H1 (cell line): Measurements from ENCODE around the gene SSNA1. TPM values are rescaled to one million over a fixed set of nuclear protein-coding genes. Genes with fewer than 3 reads are reported as not detected.

Source experiments
- CTCF ChIA-PET: fragments of 300-600 bp; sonication (Branson Sonifier 250); formaldehyde crosslinking; loops from one replicate; lab custom pipeline; 2021; ENCODE audit not compliant: partially characterized antibody; lab: Charles Lee
- POLR2A ChIA-PET: fragments of 300-600 bp; sonication (Branson Sonifier 250); formaldehyde crosslinking; loops from one replicate; lab custom pipeline; 2021; ENCODE audit warnings: inconsistent platforms; ENCODE audit not compliant: partially characterized antibody; lab: Charles Lee
- DNase-seq, 2 experiments: peaks; one replicate each; pipeline versions ENCODE4 v3.0.0 to v3.0.0-alpha.2; 2010 to 2022; ENCODE audit warnings: low spot score in 2 of 2, low read depth in 1 of 2, mixed read lengths in 1 of 2
- FAIRE-seq: peaks from 2 replicates; lab custom pipeline; 2011; peaks lifted over from hg19 to GRCh38; lab: Jason Lieb, UNC
- H2AFZ ChIP-seq: 2 replicates; pipeline ENCODE4 v1.8.1; 2012; ENCODE audit warnings: low read length, inconsistent platforms
- H2AK5ac ChIP-seq: 2 replicates; pipeline ENCODE4 v1.6.1; 2013; ENCODE audit warnings: low read depth, low read length
- H2BK120ac ChIP-seq: replicated peaks from 2 replicates; pipeline ENCODE3; 2013; ENCODE audit warnings: low read depth, low read length, inconsistent platforms
- H2BK12ac ChIP-seq: 2 replicates; pipeline ENCODE4 v1.6.1; 2013; ENCODE audit warnings: low read depth, low read length
- H2BK15ac ChIP-seq: 2 replicates; pipeline ENCODE4 v1.6.1; 2013; ENCODE audit warnings: low read length
- H2BK20ac ChIP-seq: 2 replicates; pipeline ENCODE4 v1.6.1; 2013; ENCODE audit warnings: low read length
- H2BK5ac ChIP-seq: 2 replicates; pipeline ENCODE4 v1.6.1; 2013; ENCODE audit warnings: low read depth, low read length
- H3K14ac ChIP-seq: 2 replicates; pipeline ENCODE4 v1.6.1; 2013; ENCODE audit warnings: inconsistent platforms; ENCODE audit not compliant: insufficient read length
- H3K18ac ChIP-seq: 2 replicates; pipeline ENCODE4 v1.6.1; 2013; ENCODE audit warnings: low read length; ENCODE audit errors: extremely low read depth
- H3K23ac ChIP-seq: 2 replicates; pipeline ENCODE4 v1.6.1; 2013; ENCODE audit warnings: inconsistent platforms; ENCODE audit not compliant: insufficient read length
- H3K23me2 ChIP-seq: 2 replicates; pipeline ENCODE4 v1.6.1; 2013; ENCODE audit warnings: low read depth, low read length
- H3K27ac ChIP-seq: 2 replicates; pipeline ENCODE4 v1.6.1; 2011; ENCODE audit warnings: low read depth, low read length, inconsistent platforms
- H3K27me3 ChIP-seq, 4 experiments: replicated peaks in 1 of 4; 1 replicate in 1 of 4; 2 replicates in 3 of 4; pipeline versions ENCODE4 v1.6.1 to v1.8.1; 2011 to 2013; ENCODE audit warnings: low read length in 3 of 4, mild to moderate bottlenecking in 3 of 4, inconsistent platforms in 2 of 4, mixed read lengths in 2 of 4, moderate library complexity in 1 of 4; ENCODE audit not compliant: control insufficient read depth in 3 of 4, insufficient read depth in 3 of 4; ENCODE audit errors: extremely low read depth in 1 of 4
- H3K36me3 ChIP-seq, 4 experiments: 2 replicates each; pipeline versions ENCODE4 v1.6.1 to v1.8.1; 2011 to 2013; ENCODE audit warnings: mild to moderate bottlenecking in 4 of 4, low read length in 3 of 4, moderate library complexity in 2 of 4, control low read depth in 1 of 4, inconsistent platforms in 1 of 4; ENCODE audit not compliant: insufficient read depth in 4 of 4, control insufficient read depth in 2 of 4
- H3K4ac ChIP-seq: replicated peaks from 2 replicates; pipeline ENCODE3; 2013; ENCODE audit warnings: low read length, low read depth, mixed read lengths, inconsistent platforms; ENCODE audit not compliant: insufficient read length
- H3K4me1 ChIP-seq, 4 experiments: replicated peaks in 1 of 4; 1 replicate in 1 of 4; 2 replicates in 3 of 4; pipeline versions ENCODE4 v1.6.1 to v1.8.1; 2011 to 2013; ENCODE audit warnings: low read length in 3 of 4, inconsistent platforms in 2 of 4, mixed read lengths in 1 of 4; ENCODE audit not compliant: insufficient read depth in 4 of 4, control insufficient read depth in 3 of 4
- H3K4me2 ChIP-seq, 2 experiments: 2 replicates each; pipeline versions ENCODE4 v1.6.1 to v1.8.1; 2011 to 2013; ENCODE audit warnings: low read depth in 2 of 2, low read length in 2 of 2, control low read depth in 1 of 2, inconsistent platforms in 1 of 2, mild to moderate bottlenecking in 1 of 2; ENCODE audit not compliant: insufficient read depth in 1 of 2
- H3K4me3 ChIP-seq, 4 experiments: fragments of 200-600, 300-600 bp in 1 of 4; sonication (generic), shearing (Covaris generic), sonication (Bioruptor Twin) in 1 of 4; 2 replicates each; pipeline versions ENCODE4 v1.5.1 to v1.8.1; 2011 to 2016; ENCODE audit warnings: low read length in 4 of 4, low read depth in 3 of 4, control low read depth in 2 of 4, inconsistent platforms in 2 of 4, mild to moderate bottlenecking in 2 of 4, mixed read lengths in 1 of 4, moderate library complexity in 1 of 4; ENCODE audit not compliant: insufficient read depth in 2 of 4; ENCODE audit errors: extremely low read depth in 1 of 4
- H3K56ac ChIP-seq: replicated peaks from 2 replicates; pipeline ENCODE3; 2013; ENCODE audit warnings: low read depth, mild to moderate bottlenecking, mixed read lengths, low read length, inconsistent platforms; ENCODE audit not compliant: insufficient read length
- H3K79me1 ChIP-seq: 2 replicates; pipeline ENCODE4 v1.6.1; 2013; ENCODE audit warnings: low read depth, low read length, control low read depth
- H3K79me2 ChIP-seq, 2 experiments: 2 replicates each; pipeline versions ENCODE4 v1.6.1 to v1.8.1; 2012 to 2013; ENCODE audit warnings: low read length in 2 of 2, mild to moderate bottlenecking in 2 of 2, inconsistent platforms in 1 of 2; ENCODE audit not compliant: insufficient read depth in 2 of 2, control insufficient read depth in 1 of 2
- H3K9ac ChIP-seq, 4 experiments: replicated peaks in 1 of 4; 1 replicate in 1 of 4; 2 replicates in 3 of 4; pipeline versions ENCODE4 v1.6.1 to v1.8.1; 2011 to 2013; ENCODE audit warnings: low read depth in 3 of 4, low read length in 3 of 4, control low read depth in 2 of 4, mild to moderate bottlenecking in 2 of 4, moderate library complexity in 2 of 4, inconsistent platforms in 1 of 4; ENCODE audit errors: extremely low read depth in 1 of 4
- H3K9me3 ChIP-seq, 2 experiments: 2 replicates each; pipeline versions ENCODE4 v1.6.1 to v1.8.1; 2012 to 2013; ENCODE audit warnings: mild to moderate bottlenecking in 2 of 2, moderate library complexity in 2 of 2, control low read depth in 1 of 2, inconsistent platforms in 1 of 2, low read depth in 1 of 2, low read length in 1 of 2, mixed read lengths in 1 of 2; ENCODE audit not compliant: insufficient read depth in 2 of 2
- H4K20me1 ChIP-seq, 2 experiments: replicated peaks in 1 of 2; 2 replicates each; pipeline versions ENCODE3 to v1.8.1; 2011 to 2013; ENCODE audit warnings: inconsistent platforms in 2 of 2, low read length in 2 of 2, mild to moderate bottlenecking in 1 of 2; ENCODE audit not compliant: insufficient read depth in 2 of 2, control insufficient read depth in 1 of 2
- H4K5ac ChIP-seq: 2 replicates; pipeline ENCODE4 v1.6.1; 2013; ENCODE audit warnings: low read length, low read depth, mixed read lengths, inconsistent platforms; ENCODE audit not compliant: insufficient read length
- H4K8ac ChIP-seq: 2 replicates; pipeline ENCODE4 v1.8.0; 2013; ENCODE audit warnings: mild to moderate bottlenecking, moderate library complexity, low read length, inconsistent platforms; ENCODE audit not compliant: insufficient read depth; ENCODE audit errors: extremely low read depth
- H4K91ac ChIP-seq: replicated peaks from 2 replicates; pipeline ENCODE3; 2013; ENCODE audit warnings: low read length, mixed read lengths, inconsistent platforms; ENCODE audit not compliant: insufficient read length
- EZH2 ChIP-seq: fragments of 200-600 bp; sonication (generic); IDR thresholded peaks from 2 replicates; pipeline ENCODE4 v1.7.1; 2012; ENCODE audit warnings: low read depth, mild to moderate bottlenecking, moderate library complexity, low read length, inconsistent platforms; ENCODE audit not compliant: severe bottlenecking
- FOSL1 ChIP-seq: IDR thresholded peaks from 2 replicates; pipeline ENCODE4 v1.6.1; 2011; ENCODE audit warnings: mild to moderate bottlenecking, low read depth, low read length, moderate library complexity; ENCODE audit not compliant: insufficient read depth
- JUN ChIP-seq: IDR thresholded peaks from 2 replicates; pipeline ENCODE4 v1.6.1; 2011; ENCODE audit warnings: low read depth, mild to moderate bottlenecking, improper control_type of control experiment, low read length
- NRF1 ChIP-seq: IDR thresholded peaks from 2 replicates; pipeline ENCODE4 v1.6.1; 2011; ENCODE audit warnings: mild to moderate bottlenecking, low read depth, low read length, improper control_type of control experiment
- RBBP5 ChIP-seq: IDR thresholded peaks from 2 replicates; pipeline ENCODE4 v1.7.1; 2012; ENCODE audit warnings: low read depth, mild to moderate bottlenecking, inconsistent platforms, low read length, moderate library complexity, borderline replicate concordance
- RNF2 ChIP-seq: fragments of 200-900, 300-1000 bp; sonication (generic); IDR thresholded peaks from 2 replicates; pipeline ENCODE4 v1.7.1; 2016; ENCODE audit warnings: borderline replicate concordance, low read depth, mild to moderate bottlenecking, antibody characterized with exemption, low read length; ENCODE audit not compliant: poor library complexity, severe bottlenecking; ENCODE audit errors: missing control alignments
- SAP30 ChIP-seq: fragments of 300-600 bp; sonication (generic); IDR thresholded peaks from 2 replicates; pipeline ENCODE4 v1.7.1; 2012; ENCODE audit warnings: low read length, moderate library complexity, mild to moderate bottlenecking, inconsistent platforms; ENCODE audit not compliant: insufficient read depth, insufficient replicate concordance
- TAF7 ChIP-seq: optimal IDR thresholded peaks from 2 replicates; pipeline ENCODE3; 2011; ENCODE audit warnings: low read depth, mild to moderate bottlenecking, inconsistent platforms, low read length, moderate library complexity, borderline replicate concordance
- YY1 ChIP-seq: IDR thresholded peaks from 2 replicates; pipeline ENCODE4 v1.6.1; 2011; ENCODE audit warnings: low read depth, mild to moderate bottlenecking, low read length
- WGBS, 2 experiments: shearing (Covaris generic) in 1 of 2; methylation state at CpG; one replicate each; pipeline versions ENCODE4 v1.1.6 to v1.1.7; 2013 to 2015; ENCODE audit warnings: low lambda C conversion rate in 2 of 2, mixed read lengths in 2 of 2, inconsistent platforms in 1 of 2, low coverage in 1 of 2, missing lambda C conversion rate in 1 of 2; ENCODE audit not compliant: insufficient replicate concordance in 2 of 2, insufficient coverage in 1 of 2, insufficient read length in 1 of 2; ENCODE audit errors: extremely low coverage in 1 of 2, missing lambda C conversion rate in 1 of 2; 5-methylcytosine and 5-hydroxymethylcytosine counted together
- polyA plus RNA-seq, 7 experiments: library from polyadenylated mRNA; depleted of rRNA in 3 of 7; stranded (reverse) in 5 of 7; unstranded in 2 of 7; fragments of >200 nt in 5 of 7; fragments of 200-250 nt in 2 of 7; gene quantifications; 1 replicate in 5 of 7; 2 replicates in 1 of 7; 4 replicates in 1 of 7; pipeline versions ENCODE4 v1.2.1 to v1.2.3, GENCODE V29; 2011 to 2013; ENCODE audit warnings: missing spikeins in 2 of 7, mixed read lengths in 2 of 7
- total RNA-seq: library from RNA; stranded (reverse); fragmentation: NEBNext Ultra II Directional; extraction: Animal tissue kit (Norgen Biotek cat#: 25700); gene quantifications from 2 replicates; pipeline ENCODE4 v1.2.1, GENCODE V29; 2021
- TF ChIP-seq, protein P1 (sequence below): IDR thresholded peaks from 2 replicates; pipeline ENCODE4 v1.6.1; 2011; ENCODE audit warnings: low read depth, mild to moderate bottlenecking, low read length; ENCODE audit not compliant: insufficient read depth

The SSNA1 gene
- total and polyA plus RNA-seq, 2 of the 8 experiments (the other 6 are each of a cell fraction or from before 2014, with no cell fraction given) = 87.3 to 157 TPM

DNA sequence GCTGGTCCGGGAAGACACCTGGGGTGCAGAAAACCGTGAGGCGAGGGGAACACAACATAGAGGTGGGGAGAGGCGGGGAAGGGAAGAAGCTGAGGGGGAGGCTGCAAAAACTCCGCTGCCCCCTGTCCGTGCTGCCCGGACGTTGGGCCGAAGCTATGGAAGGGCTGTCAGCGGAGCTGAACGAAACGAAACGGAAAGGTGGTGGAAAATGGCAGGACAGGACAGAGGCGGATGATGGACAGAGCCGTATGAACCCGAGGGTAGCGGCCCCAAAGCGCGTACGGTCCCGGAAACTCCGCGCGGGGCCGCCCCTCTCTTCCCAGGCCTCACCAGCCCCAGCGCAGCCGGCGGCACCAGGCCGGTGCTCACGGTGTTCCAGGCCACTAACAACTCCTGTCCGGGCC, 388 bp upstream of the SSNA1 start:
- no peak overlapping the region for H2BK5ac ChIP-seq
- H3K79me2 ChIP-seq = peaks cover 0 to 30% of the 10 kb centered on the region in 2 experiments; a peak in 2 of 4 replicates
- peak overlapping the region; percentile 69 for H3K56ac ChIP-seq
- H3K4me3 ChIP-seq = peak overlapping the region; percentile 71 to 92 (median 82)
- no peak overlapping the region for H2BK120ac ChIP-seq
- H3K27me3 ChIP-seq = no peaks in the 10 kb centered on the region; a peak in 1 of 7 replicates
- no peak overlapping the region for H3K18ac ChIP-seq
- no peak overlapping the region for H2BK20ac ChIP-seq
- H3K4me1 ChIP-seq = peaks cover 0 to 17% (median 6%) of the 10 kb centered on the region in 4 experiments; a peak in 5 of 7 replicates
- 2% methylated on average over 13 of the region's 31 CpGs; no CpG with 5 or more reads in 1 of the 2 experiments for WGBS, 2 experiments
- no peak for FAIRE-seq
- H3K9me3 ChIP-seq = no peaks in the 10 kb centered on the region
- peak overlapping the region; percentile 96 for H4K8ac ChIP-seq
- peak overlapping the region; percentile 57; the same call in 1 of the 2 replicates for H3K27ac ChIP-seq
- H2AFZ ChIP-seq = no peak overlapping the region
- POLR2A ChIA-PET = interaction anchor here (0.6 to 11.0 kb wide), 16 partner anchors 8 to 59 kb away, joined by 3 to 107 read pairs (median 8); partner anchors contain the start of genes CYSRT1, NDOR1, RNF208 and RNF224
- H2BK15ac ChIP-seq = no peak overlapping the region
- H3K23ac ChIP-seq = no peak overlapping the region
- no peak overlapping the region for H4K5ac ChIP-seq
- CTCF ChIA-PET = interaction anchor here (1.0 to 14.0 kb wide), 10 partner anchors 9 to 152 kb away, joined by 3 to 204 read pairs (median 10); partner anchors contain the start of genes CYSRT1, LRRC26, NDOR1 and RNF208
- no peak overlapping the region for H2AK5ac ChIP-seq
- peak overlapping the region; percentile 4 for H3K4ac ChIP-seq
- H4K91ac ChIP-seq = no peak overlapping the region
- peak overlapping the region; percentile 83 to 96 for H3K4me2 ChIP-seq
- H3K23me2 ChIP-seq = peaks cover 8% of the 10 kb centered on the region; the same call in 1 of the 2 replicates
- H3K14ac ChIP-seq = no peak overlapping the region
- DNase-seq = no peak
- H4K20me1 ChIP-seq = peaks cover 8 to 28% of the 10 kb centered on the region in 2 experiments
- peak overlapping the region; percentile 37 to 84 (median 79) for H3K9ac ChIP-seq
- peaks cover 3 to 13% (median 8%) of the 10 kb centered on the region in 4 experiments; a peak in 6 of 8 replicates for H3K36me3 ChIP-seq
- peaks cover 9% of the 10 kb centered on the region; the same call in 1 of the 2 replicates for H3K79me1 ChIP-seq
- no peak overlapping the region for H2BK12ac ChIP-seq
- TF ChIP-seq EZH2 (no peak), JUN (no peak), SAP30 (peak; percentile 74), RBBP5 (no peak; the same call in 1 of the 2 replicates), FOSL1 (no peak), TAF7 (no peak), NRF1 (no peak), YY1 (no peak), RNF2 (no peak)
- TF ChIP-seq, protein P1, sequence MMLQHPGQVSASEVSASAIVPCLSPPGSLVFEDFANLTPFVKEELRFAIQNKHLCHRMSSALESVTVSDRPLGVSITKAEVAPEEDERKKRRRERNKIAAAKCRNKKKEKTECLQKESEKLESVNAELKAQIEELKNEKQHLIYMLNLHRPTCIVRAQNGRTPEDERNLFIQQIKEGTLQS = no peak
